RWPE2 (cell line): ENCODE measurements around the gene PPA1.

Source experiments
- ATAC-seq: fragments of 200-7000 bp; cut with Tn5 transposase; 3 replicates; pipeline ENCODE4 v1.9.1; 2021; ENCODE audit warnings: low read depth
- DNase-seq: peaks from one replicate; pipeline ENCODE4 v3.0.0-alpha.2; 2020; ENCODE audit warnings: low spot score
- H3K27ac ChIP-seq: fragments of 450-650 bp; 2 replicates; pipeline ENCODE4 v1.5.1; 2017; ENCODE audit warnings: mild to moderate bottlenecking; ENCODE audit not compliant: poor library complexity, severe bottlenecking
- H3K27me3 ChIP-seq: fragments of 250-450 bp; sonication (Bioruptor Pico); 2 replicates; pipeline ENCODE4 v1.5.1; 2021; ENCODE audit warnings: mild to moderate bottlenecking, moderate library complexity; ENCODE audit not compliant: insufficient read depth, poor library complexity, severe bottlenecking
- H3K36me3 ChIP-seq: fragments of 250-450 bp; sonication (Bioruptor Pico); 2 replicates; pipeline ENCODE4 v1.5.1; 2020; ENCODE audit warnings: low read depth, mild to moderate bottlenecking, moderate library complexity
- H3K4me1 ChIP-seq: fragments of 250-450 bp; sonication (Bioruptor Pico); 2 replicates; pipeline ENCODE4 v1.5.1; 2021; ENCODE audit warnings: mild to moderate bottlenecking, moderate library complexity; ENCODE audit not compliant: insufficient read depth, poor library complexity, severe bottlenecking
- H3K4me3 ChIP-seq: fragments of 250-450 bp; sonication (Bioruptor Pico); 2 replicates; pipeline ENCODE4 v1.5.1; 2021; ENCODE audit warnings: mild to moderate bottlenecking, moderate library complexity; ENCODE audit not compliant: severe bottlenecking
- H3K9me3 ChIP-seq: fragments of 250-450 bp; sonication (Bioruptor Pico); 2 replicates; pipeline ENCODE4 v1.5.1; 2021; ENCODE audit warnings: mild to moderate bottlenecking, moderate library complexity; ENCODE audit not compliant: severe bottlenecking
- TF ChIP-seq, protein P1 (sequence below): fragments of 450-650 bp; IDR thresholded peaks from one replicate; pipeline ENCODE4 v1.5.1; 2017; ENCODE audit warnings: mild to moderate bottlenecking, moderate library complexity; ENCODE audit not compliant: poor library complexity, severe bottlenecking

Gene PPA1

GRCh38 chr10:70256463-70256862 is 23.2 kb upstream of the PPA1 start:
- Histone ChIP-seq H3K4me3 (no peak overlapping the region), H3K36me3 (no peaks in the 10 kb centered on the region), H3K4me1 (peaks cover 3% of the 10 kb centered on the region), H3K9me3 (peaks cover 2% of the 10 kb centered on the region), H3K27me3 (no peaks in the 10 kb centered on the region), H3K27ac (no peak overlapping the region)
- TF ChIP-seq, protein P1, sequence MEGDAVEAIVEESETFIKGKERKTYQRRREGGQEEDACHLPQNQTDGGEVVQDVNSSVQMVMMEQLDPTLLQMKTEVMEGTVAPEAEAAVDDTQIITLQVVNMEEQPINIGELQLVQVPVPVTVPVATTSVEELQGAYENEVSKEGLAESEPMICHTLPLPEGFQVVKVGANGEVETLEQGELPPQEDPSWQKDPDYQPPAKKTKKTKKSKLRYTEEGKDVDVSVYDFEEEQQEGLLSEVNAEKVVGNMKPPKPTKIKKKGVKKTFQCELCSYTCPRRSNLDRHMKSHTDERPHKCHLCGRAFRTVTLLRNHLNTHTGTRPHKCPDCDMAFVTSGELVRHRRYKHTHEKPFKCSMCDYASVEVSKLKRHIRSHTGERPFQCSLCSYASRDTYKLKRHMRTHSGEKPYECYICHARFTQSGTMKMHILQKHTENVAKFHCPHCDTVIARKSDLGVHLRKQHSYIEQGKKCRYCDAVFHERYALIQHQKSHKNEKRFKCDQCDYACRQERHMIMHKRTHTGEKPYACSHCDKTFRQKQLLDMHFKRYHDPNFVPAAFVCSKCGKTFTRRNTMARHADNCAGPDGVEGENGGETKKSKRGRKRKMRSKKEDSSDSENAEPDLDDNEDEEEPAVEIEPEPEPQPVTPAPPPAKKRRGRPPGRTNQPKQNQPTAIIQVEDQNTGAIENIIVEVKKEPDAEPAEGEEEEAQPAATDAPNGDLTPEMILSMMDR = no peak
- ATAC-seq (no peak), DNase-seq (no peak)

GRCh38 chr10:70255329-70256299 is 22.4 kb upstream of the PPA1 start:
- H3K9me3 ChIP-seq = peaks cover 2% of the 10 kb centered on the region
- ATAC-seq = peak; percentile 74
- no peak overlapping the region for H3K4me3 ChIP-seq
- no peaks in the 10 kb centered on the region for H3K36me3 ChIP-seq
- no peak for DNase-seq
- H3K27me3 ChIP-seq = no peaks in the 10 kb centered on the region
- H3K27ac ChIP-seq = no peak overlapping the region
- TF ChIP-seq, protein P1 = no peak
- H3K4me1 ChIP-seq = peaks cover 3% of the 10 kb centered on the region

GRCh38 chr10:70254778-70255328 is 21.6 kb upstream of the PPA1 start:
- Histone ChIP-seq H3K4me1 (peaks cover 3% of the 10 kb centered on the region), H3K9me3 (no peaks in the 10 kb centered on the region), H3K27ac (no peak overlapping the region), H3K36me3 (no peaks in the 10 kb centered on the region), H3K27me3 (no peaks in the 10 kb centered on the region), H3K4me3 (no peak overlapping the region)
- TF ChIP-seq, protein P1 = no peak
- ATAC-seq (no peak), DNase-seq (no peak)

DNA sequence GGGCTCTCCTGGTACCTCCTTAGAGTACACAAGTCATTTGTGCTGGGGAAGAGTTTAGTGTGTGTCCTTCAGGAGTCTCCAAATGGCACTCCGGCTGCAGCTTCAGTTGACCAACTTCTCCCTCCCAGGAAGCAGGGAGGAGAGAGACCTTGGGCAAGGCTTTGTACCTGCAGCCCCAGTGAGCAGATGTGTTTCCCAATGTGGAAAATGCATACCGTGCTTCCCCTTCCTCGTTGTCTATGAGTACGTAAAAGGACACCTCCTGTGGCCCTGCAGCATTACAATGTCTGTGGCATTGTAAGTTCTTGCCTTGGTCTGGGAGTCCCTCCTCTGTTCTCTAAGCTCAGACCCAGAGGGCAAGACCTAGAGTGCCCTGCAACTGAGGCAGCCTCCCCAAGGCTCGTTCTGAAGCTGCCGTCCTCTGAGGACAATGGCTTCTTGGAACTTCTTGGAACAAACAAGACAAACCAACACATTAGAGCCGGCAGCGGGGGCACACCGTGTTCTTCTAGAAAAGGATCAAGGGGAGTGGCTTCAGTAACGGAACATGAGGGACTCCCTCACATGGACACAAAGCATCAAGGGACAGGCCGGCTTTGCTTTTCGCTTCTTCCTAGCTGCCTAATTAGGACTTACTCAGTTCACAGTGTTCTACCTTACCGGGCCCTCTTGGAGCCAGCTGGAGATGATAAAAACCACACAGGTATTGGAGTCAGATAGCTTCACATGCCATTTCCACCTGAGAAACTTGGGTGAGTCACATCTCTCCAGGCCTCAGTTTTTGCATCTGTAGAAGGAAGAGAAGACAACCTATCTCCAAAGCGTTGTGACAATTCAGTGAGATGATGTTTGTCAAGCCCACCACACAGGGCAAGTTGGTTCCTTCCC is 20.9 kb upstream of the PPA1 start:
- Histone ChIP-seq H3K4me1 (peaks cover 3% of the 10 kb centered on the region), H3K27me3 (no peaks in the 10 kb centered on the region), H3K27ac (no peak overlapping the region), H3K4me3 (no peak overlapping the region), H3K9me3 (no peaks in the 10 kb centered on the region), H3K36me3 (no peaks in the 10 kb centered on the region)
- DNase-seq = no peak
- ATAC-seq = no peak
- TF ChIP-seq, protein P1 = no peak
